Measurements from ENCODE around the gene ADGRG6.

Gene ADGRG6

DNA sequence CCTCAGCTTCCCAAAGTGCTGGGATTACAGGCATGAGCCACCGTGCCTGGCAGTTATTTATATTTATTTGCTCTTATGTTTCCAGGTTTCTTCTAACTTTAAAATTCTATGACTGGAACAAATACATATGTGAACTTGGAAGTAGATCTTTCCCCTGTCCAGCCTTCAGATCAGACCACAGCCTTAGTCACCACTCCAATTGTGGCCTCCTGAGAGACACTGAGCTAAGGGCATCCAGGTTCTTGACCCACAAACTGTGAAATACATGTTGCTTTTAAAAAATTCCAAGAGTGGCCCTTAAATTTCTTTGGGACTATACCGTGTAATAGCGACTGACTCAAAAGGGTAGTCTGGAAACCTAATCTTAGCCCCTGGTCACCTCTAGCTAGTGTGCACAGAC, 1.5 kb upstream of the ADGRG6 start:
- no peak for FAIRE-seq
- TF ChIP-seq TAF1 (IDR thresholded peaks at IDR 0.05; ENCODE audit: low read depth, low read length) = no peak
- no peak for DNase-seq (ENCODE audit: insufficient read length, low spot score)

DNA sequence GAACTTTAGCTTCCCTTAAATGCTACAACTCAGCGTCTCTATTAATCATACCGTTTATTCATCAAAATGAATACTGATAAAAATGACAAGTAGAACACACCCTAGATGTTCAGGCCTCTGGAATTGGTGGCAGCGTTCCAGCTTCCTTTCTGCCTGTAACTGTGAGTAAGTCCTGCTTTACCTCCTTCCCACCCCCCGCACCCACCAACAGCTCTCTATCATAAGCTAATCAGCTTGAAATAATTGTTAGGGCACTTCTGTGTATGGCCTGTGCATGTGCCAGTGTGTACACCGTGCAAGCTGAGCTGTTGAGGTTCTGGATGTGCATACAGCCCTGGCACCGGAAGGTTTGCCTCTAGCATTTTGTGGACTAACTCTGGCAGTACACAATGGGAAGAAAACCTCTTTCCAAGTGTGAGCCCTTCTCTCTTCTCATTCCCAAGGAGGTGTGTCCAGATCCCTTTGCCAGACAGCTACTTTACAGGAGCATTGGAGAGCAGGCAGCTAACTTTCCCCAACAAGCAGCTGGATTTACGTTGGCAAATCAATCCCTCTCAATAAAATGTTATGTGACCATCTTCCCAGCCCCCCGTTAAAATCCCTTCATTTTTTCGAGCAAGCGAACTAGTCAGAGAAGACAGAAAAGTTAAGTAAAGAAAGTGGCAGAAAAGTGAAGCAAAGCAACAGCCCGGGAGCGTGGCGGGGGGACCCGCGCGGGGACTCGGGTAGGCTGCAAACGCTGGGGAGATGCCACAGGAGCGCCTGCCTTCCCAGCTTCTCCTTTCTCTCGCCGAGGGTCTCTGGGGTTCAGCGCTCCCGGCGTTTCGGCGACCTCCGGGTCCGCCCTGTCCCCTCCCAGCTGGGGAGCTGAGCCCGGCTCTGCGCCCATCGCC, 803 bp upstream of the ADGRG6 start:
- no peak for FAIRE-seq
- TF ChIP-seq POLR2AphosphoS5 (IDR thresholded peaks at IDR 0.05; ENCODE audit: low read depth, low read length) (no peak), POLR2A (IDR thresholded peaks at IDR 0.05; ENCODE audit: low read depth, low read length) (no peak), POU2F2 (IDR thresholded peaks at IDR 0.05; ENCODE audit: low read depth, low read length) (no peak), PAX5 (IDR thresholded peaks at IDR 0.05; ENCODE audit: insufficient read depth, low read length, severe bottlenecking) (no peak), TAF1 (IDR thresholded peaks at IDR 0.05; ENCODE audit: low read depth, low read length) (no peak), SPI1 (IDR thresholded peaks at IDR 0.05; ENCODE audit: low read depth, low read length) (no peak)
- no peak for DNase-seq (ENCODE audit: insufficient read length, low spot score)

DNA sequence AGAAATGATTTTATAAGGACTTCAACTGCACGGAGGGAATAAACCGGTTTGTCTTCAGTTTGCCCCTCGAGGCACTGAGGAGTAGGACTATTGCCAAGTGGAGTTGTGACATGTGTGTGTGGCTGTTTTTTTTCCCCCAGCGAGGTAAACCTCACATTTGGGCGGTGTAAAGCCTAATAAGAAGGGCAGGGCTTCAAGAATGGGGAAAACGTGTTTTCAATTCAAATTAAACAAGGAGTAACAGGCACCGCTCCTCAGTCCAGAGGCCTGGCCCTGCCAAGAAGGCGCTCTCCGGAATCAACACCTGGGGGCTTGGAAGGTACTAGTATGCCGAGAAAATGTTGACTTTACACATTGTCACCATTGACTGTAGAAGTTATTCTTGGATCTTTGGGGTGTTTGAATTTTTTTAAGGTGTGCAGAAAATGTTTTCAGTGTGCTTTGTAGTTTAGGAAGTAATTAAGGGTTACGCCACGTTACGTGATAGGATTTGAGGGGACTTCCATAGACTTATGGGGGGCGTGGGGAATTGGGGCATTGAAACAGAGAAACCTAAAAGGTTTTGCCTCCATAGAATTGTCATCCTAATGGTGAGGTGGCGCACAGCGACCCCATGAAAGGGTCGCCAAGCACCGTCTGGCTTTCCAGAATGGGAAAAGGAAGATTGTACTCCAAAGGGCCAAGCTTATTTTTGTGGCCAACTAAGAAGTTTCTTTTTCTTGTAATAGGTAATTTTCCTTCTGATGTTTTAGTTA, 791 bp downstream of the ADGRG6 start:
- no peak for FAIRE-seq
- TF ChIP-seq POLR2AphosphoS5 (IDR thresholded peaks at IDR 0.05; ENCODE audit: low read depth, low read length) (no peak), PAX5 (IDR thresholded peaks at IDR 0.05; ENCODE audit: insufficient read depth, low read length, severe bottlenecking) (no peak), POLR2A (IDR thresholded peaks at IDR 0.05; ENCODE audit: low read depth, low read length) (no peak), SPI1 (IDR thresholded peaks at IDR 0.05; ENCODE audit: low read depth, low read length) (no peak), TAF1 (IDR thresholded peaks at IDR 0.05; ENCODE audit: low read depth, low read length) (no peak), POU2F2 (IDR thresholded peaks at IDR 0.05; ENCODE audit: low read depth, low read length) (no peak)
- DNase-seq (ENCODE audit: insufficient read length, low spot score) = no peak

DNA sequence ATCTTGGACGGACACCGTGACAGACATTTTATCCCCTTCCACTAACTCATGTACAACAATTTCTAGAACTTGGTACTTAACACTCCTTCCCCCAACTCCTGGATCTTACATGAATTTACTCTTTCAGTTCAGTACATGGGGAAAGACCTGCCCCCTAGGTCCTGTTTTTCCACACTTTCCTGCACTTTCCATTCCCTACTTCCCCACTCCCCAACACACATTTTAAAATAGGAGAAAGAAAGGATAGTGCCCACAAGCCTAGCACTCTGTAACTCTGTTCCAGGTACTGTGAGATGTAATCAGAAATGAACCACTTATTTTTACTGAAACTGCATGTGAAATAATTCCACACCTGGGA, 1.3 kb downstream of the ADGRG6 start:
- TF ChIP-seq POLR2A (IDR thresholded peaks at IDR 0.05; ENCODE audit: low read depth, low read length) (no peak), POU2F2 (IDR thresholded peaks at IDR 0.05; ENCODE audit: low read depth, low read length) (no peak), POLR2AphosphoS5 (IDR thresholded peaks at IDR 0.05; ENCODE audit: low read depth, low read length) (no peak), SPI1 (IDR thresholded peaks at IDR 0.05; ENCODE audit: low read depth, low read length) (no peak), TAF1 (IDR thresholded peaks at IDR 0.05; ENCODE audit: low read depth, low read length) (no peak), PAX5 (IDR thresholded peaks at IDR 0.05; ENCODE audit: insufficient read depth, low read length, severe bottlenecking) (no peak)
- FAIRE-seq (no peak), DNase-seq (ENCODE audit: insufficient read length, low spot score) (no peak)

DNA sequence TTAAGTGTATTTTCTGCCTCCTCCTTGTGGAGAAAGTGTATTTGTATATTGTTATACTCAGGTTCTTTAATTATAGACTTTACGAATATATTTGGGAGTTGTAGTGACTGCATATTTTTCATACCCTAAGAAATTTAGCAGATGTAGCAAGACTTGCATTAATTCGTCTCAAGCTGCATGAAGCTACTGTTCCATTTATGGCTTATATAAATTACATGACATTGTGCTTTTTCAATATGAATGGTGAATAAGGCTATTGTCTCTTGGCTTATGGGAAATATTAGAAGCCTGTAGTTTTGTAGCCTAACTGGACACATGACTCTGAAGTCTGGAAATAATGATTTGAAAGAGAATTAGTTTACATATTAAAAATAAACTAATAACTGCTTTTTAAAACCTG, 2.4 kb downstream of the ADGRG6 start:
- TF ChIP-seq POU2F2 (IDR thresholded peaks at IDR 0.05; ENCODE audit: low read depth, low read length) (no peak), PAX5 (IDR thresholded peaks at IDR 0.05; ENCODE audit: insufficient read depth, low read length, severe bottlenecking) (no peak), TAF1 (IDR thresholded peaks at IDR 0.05; ENCODE audit: low read depth, low read length) (no peak), POLR2AphosphoS5 (IDR thresholded peaks at IDR 0.05; ENCODE audit: low read depth, low read length) (no peak), POLR2A (IDR thresholded peaks at IDR 0.05; ENCODE audit: low read depth, low read length) (no peak), SPI1 (IDR thresholded peaks at IDR 0.05; ENCODE audit: low read depth, low read length) (no peak)
- DNase-seq (ENCODE audit: insufficient read length, low spot score) (no peak), FAIRE-seq (no peak)

DNA sequence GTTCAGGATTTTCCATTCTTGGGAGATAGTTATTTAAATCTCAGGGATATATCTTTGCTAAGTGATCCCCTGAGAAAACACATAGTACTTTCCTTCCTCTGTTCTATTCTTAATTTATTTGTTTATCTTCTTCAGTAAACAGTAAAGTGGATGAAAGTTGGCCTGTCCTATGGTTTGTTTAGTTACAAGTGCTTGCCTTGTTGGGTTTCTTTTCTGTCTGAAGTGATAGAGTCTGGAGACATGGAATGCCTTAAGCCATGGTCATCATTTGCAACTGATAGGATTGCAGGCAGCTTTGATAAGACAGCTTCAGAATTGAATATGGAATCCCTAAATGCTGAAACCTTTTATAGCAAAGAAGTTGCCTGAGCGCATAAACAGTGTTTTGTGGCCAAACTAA, 4.9 kb downstream of the ADGRG6 start:
- FAIRE-seq (no peak), DNase-seq (ENCODE audit: insufficient read length, low spot score) (no peak)
- TF ChIP-seq PAX5 (IDR thresholded peaks at IDR 0.05; ENCODE audit: insufficient read depth, low read length, severe bottlenecking) (no peak), TAF1 (IDR thresholded peaks at IDR 0.05; ENCODE audit: low read depth, low read length) (no peak), POLR2AphosphoS5 (IDR thresholded peaks at IDR 0.05; ENCODE audit: low read depth, low read length) (no peak), SPI1 (IDR thresholded peaks at IDR 0.05; ENCODE audit: low read depth, low read length) (no peak), POU2F2 (IDR thresholded peaks at IDR 0.05; ENCODE audit: low read depth, low read length) (no peak), POLR2A (IDR thresholded peaks at IDR 0.05; ENCODE audit: low read depth, low read length) (no peak)

DNA sequence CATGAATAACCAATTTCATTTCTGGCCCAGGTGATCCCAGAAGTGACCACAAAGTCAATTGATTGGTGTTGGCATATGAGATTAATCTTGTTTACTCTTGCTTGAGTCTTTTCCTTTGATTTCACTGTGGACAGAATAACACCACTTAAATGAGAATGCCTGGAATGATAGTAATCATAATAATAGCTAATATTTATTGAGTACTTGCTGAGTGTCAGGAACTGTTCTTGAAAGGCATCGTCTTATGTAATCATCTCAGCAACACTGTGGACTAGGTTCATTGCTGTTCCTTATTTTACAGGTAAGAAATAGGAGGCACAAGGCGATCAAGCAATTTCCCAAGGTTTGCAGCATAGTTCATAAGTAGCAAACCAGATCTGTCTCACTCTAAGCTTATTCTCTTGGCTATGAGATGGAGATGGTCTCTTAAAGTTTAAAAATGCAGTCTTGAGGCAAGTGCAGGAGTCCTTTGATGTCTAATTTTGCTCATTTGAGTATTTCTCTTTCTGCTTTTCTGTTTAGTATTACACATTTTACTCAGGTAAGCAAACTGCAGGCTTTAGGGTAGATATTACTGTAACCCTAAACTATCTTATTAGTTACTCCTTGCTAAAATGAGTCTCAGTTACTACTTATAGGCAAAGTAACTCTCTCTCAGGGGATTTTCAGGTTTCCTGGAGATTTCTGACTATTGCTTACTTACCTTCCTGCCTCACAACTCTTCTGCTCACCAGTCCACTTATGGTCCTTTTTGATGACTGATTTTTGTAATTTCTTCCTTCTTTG, 6.3 kb downstream of the ADGRG6 start:
- TF ChIP-seq SPI1 (IDR thresholded peaks at IDR 0.05; ENCODE audit: low read depth, low read length) (no peak), POLR2AphosphoS5 (IDR thresholded peaks at IDR 0.05; ENCODE audit: low read depth, low read length) (no peak), POLR2A (IDR thresholded peaks at IDR 0.05; ENCODE audit: low read depth, low read length) (no peak), TAF1 (IDR thresholded peaks at IDR 0.05; ENCODE audit: low read depth, low read length) (no peak), POU2F2 (IDR thresholded peaks at IDR 0.05; ENCODE audit: low read depth, low read length) (no peak), PAX5 (IDR thresholded peaks at IDR 0.05; ENCODE audit: insufficient read depth, low read length, severe bottlenecking) (no peak)
- DNase-seq (ENCODE audit: insufficient read length, low spot score) (no peak), FAIRE-seq (no peak)

- DNase-seq (ENCODE audit: insufficient read length, low spot score) (no peak), FAIRE-seq (no peak)
- TF ChIP-seq SPI1 (IDR thresholded peaks at IDR 0.05; ENCODE audit: low read depth, low read length) = no peak
- no peak for TF ChIP-seq POLR2A (IDR thresholded peaks at IDR 0.05; ENCODE audit: low read depth, low read length)
- TF ChIP-seq PAX5 (IDR thresholded peaks at IDR 0.05; ENCODE audit: insufficient read depth, low read length, severe bottlenecking) = no peak
- no peak for TF ChIP-seq POLR2AphosphoS5 (IDR thresholded peaks at IDR 0.05; ENCODE audit: low read depth, low read length)
- no peak for TF ChIP-seq TAF1 (IDR thresholded peaks at IDR 0.05; ENCODE audit: low read depth, low read length)
- TF ChIP-seq POU2F2 (IDR thresholded peaks at IDR 0.05; ENCODE audit: low read depth, low read length) = no peak
These were observed 7.6 kb downstream of the ADGRG6 start for GRCh38 chr6:142309426-142309825.

DNA sequence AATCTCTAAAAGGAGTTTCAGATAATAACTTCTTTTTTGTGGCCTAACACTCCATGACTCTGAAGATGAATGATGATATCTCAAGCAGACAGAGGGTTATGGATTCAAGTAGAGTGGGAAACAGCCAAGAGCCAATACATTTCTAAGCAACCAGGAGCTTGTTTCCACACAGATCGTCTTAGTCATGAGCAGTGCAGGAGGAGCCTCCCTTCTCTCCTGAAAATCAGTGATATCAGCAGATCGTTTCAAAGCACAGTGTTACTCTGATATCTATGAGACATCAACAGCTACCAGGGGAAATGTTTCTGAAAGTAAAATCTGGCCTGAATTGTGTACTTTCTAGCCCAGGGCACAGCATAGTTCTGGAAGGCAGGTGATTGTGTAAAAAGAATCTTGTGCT, 11.5 kb downstream of the ADGRG6 start:
- no peak for FAIRE-seq
- no peak for DNase-seq (ENCODE audit: insufficient read length, low spot score)
- no peak for TF ChIP-seq POU2F2 (IDR thresholded peaks at IDR 0.05; ENCODE audit: low read depth, low read length)
- no peak for TF ChIP-seq POLR2AphosphoS5 (IDR thresholded peaks at IDR 0.05; ENCODE audit: low read depth, low read length)
- TF ChIP-seq SPI1 (IDR thresholded peaks at IDR 0.05; ENCODE audit: low read depth, low read length) = no peak
- no peak for TF ChIP-seq POLR2A (IDR thresholded peaks at IDR 0.05; ENCODE audit: low read depth, low read length)
- no peak for TF ChIP-seq TAF1 (IDR thresholded peaks at IDR 0.05; ENCODE audit: low read depth, low read length)
